GM23338 (cell line): Measurements from ENCODE around the gene MYDGF. TPM values are rescaled to one million over a fixed set of nuclear protein-coding genes. Genes with fewer than 3 reads are reported as not detected.

Experiments
- ATAC-seq: fragments of 200-7000 bp; cut with Tn5 transposase; 3 replicates; pipeline ENCODE4 v1.9.1; 2020
- DNase-seq: peaks from one replicate; pipeline ENCODE4 v3.0.0-alpha.2; 2015; ENCODE audit warnings: low spot score
- H2AFZ ChIP-seq: fragments of 200-600 bp; sonication (generic); 2 replicates; pipeline ENCODE4 v1.8.0; 2016; ENCODE audit warnings: antibody characterized with exemption, mild to moderate bottlenecking, moderate library complexity
- H3F3A ChIP-seq: fragments of 200-600 bp; sonication (generic); replicated peaks from 2 replicates; pipeline ENCODE4 v1.8.0; 2017; ENCODE audit warnings: antibody characterized with exemption, mixed run types, low read depth
- H3K27ac ChIP-seq: fragments of 200-600 bp; sonication (generic); 2 replicates; pipeline ENCODE4 v1.6.1; 2016; ENCODE audit warnings: low read depth
- H3K27me3 ChIP-seq: fragments of 200-600 bp; sonication (generic); 2 replicates; pipeline ENCODE4 v1.8.0; 2016; ENCODE audit warnings: mild to moderate bottlenecking, mixed run types, moderate library complexity; ENCODE audit not compliant: insufficient read depth
- H3K36me3 ChIP-seq: fragments of 200-600 bp; sonication (generic); 2 replicates; pipeline ENCODE4 v1.8.0; 2016; ENCODE audit warnings: mild to moderate bottlenecking; ENCODE audit not compliant: insufficient read depth
- H3K4me1 ChIP-seq: fragments of 200-600 bp; sonication (generic); 2 replicates; pipeline ENCODE4 v1.8.0; 2016; ENCODE audit warnings: mild to moderate bottlenecking, moderate library complexity; ENCODE audit not compliant: insufficient read depth
- H3K4me2 ChIP-seq: fragments of 200-600 bp; sonication (generic); 2 replicates; pipeline ENCODE4 v1.7.1; 2017; ENCODE audit warnings: mixed run types
- H3K4me3 ChIP-seq: fragments of 200-600 bp; sonication (generic); 2 replicates; pipeline ENCODE4 v1.6.1; 2016; ENCODE audit warnings: mixed run types
- H3K79me2 ChIP-seq: fragments of 200-600 bp; sonication (generic); replicated peaks from 2 replicates; pipeline ENCODE4 v1.8.0; 2017; ENCODE audit warnings: mild to moderate bottlenecking; ENCODE audit not compliant: insufficient read depth
- H3K9me2 ChIP-seq: fragments of 200-600 bp; sonication (generic); 2 replicates; pipeline ENCODE4 v1.8.0; 2017; ENCODE audit not compliant: insufficient read depth
- H4K20me1 ChIP-seq: fragments of 200-600 bp; sonication (generic); replicated peaks from 2 replicates; pipeline ENCODE4 v1.8.0; 2017; ENCODE audit warnings: mild to moderate bottlenecking; ENCODE audit not compliant: insufficient read depth
- H3K27ac Mint-ChIP-seq: 2 replicates; pipeline ENCODE4 v1.8.0; 2020; ENCODE audit warnings: inconsistent platforms, mild to moderate bottlenecking, moderate library complexity, mixed read lengths
- H3K27me3 Mint-ChIP-seq: 3 replicates; pipeline ENCODE4 v1.8.0; 2022; ENCODE audit warnings: low read depth, mild to moderate bottlenecking, moderate library complexity, mixed read lengths, inconsistent platforms; ENCODE audit not compliant: insufficient read depth, poor library complexity
- H3K36me3 Mint-ChIP-seq: 3 replicates; pipeline ENCODE4 v1.8.0; 2021; ENCODE audit warnings: low read depth, mild to moderate bottlenecking, inconsistent platforms, moderate library complexity, mixed read lengths
- H3K4me1 Mint-ChIP-seq: 3 replicates; pipeline ENCODE4 v1.8.0; 2020; ENCODE audit warnings: mild to moderate bottlenecking, inconsistent platforms, mixed read lengths
- H3K4me3 Mint-ChIP-seq: 3 replicates; pipeline ENCODE4 v1.8.0; 2021; ENCODE audit warnings: moderate library complexity, mild to moderate bottlenecking, inconsistent platforms, mixed read lengths
- H3K9me3 Mint-ChIP-seq: 3 replicates; pipeline ENCODE4 v1.8.0; 2020; ENCODE audit warnings: moderate library complexity, mild to moderate bottlenecking, inconsistent platforms, mixed read lengths
- CREB1 ChIP-seq: fragments of 250-450 bp; sonication (Bioruptor Pico); IDR thresholded peaks from 2 replicates; pipeline ENCODE4 v1.5.0; 2020; ENCODE audit warnings: low read depth, mild to moderate bottlenecking, moderate library complexity
- EZH2 ChIP-seq: fragments of 200-600 bp; sonication (generic); IDR thresholded peaks from one replicate; pipeline ENCODE4 v1.8.0; 2017; ENCODE audit warnings: antibody characterized with exemption, mild to moderate bottlenecking, low read depth; ENCODE audit not compliant: unreplicated experiment
- POLR2AphosphoS5 ChIP-seq: IDR thresholded peaks from 2 replicates; pipeline ENCODE4 v1.6.1; 2016; ENCODE audit warnings: antibody characterized with exemption, low read depth
- STAT1 ChIP-seq: IDR thresholded peaks from one replicate; pipeline ENCODE4 v1.6.1; 2016; ENCODE audit warnings: antibody characterized with exemption; ENCODE audit not compliant: unreplicated experiment
- ZNF114 ChIP-seq: fragments of 250-450 bp; sonication (Bioruptor Pico); IDR thresholded peaks from 2 replicates; pipeline ENCODE4 v1.5.0; 2020; ENCODE audit warnings: mild to moderate bottlenecking, moderate library complexity
- ZNF331 ChIP-seq: fragments of 250-450 bp; sonication (Bioruptor Pico); IDR thresholded peaks from 2 replicates; pipeline ENCODE4 v1.5.0; 2020; ENCODE audit warnings: low read depth, mild to moderate bottlenecking, moderate library complexity
- polyA plus RNA-seq: library from polyadenylated mRNA; unstranded; fragments of >200 nt; fragmentation: Nextera tagmentation; extraction: Ambion mirVana; gene quantifications from 2 replicates; pipeline ENCODE4 v1.2.1, GENCODE V29; 2016
- total RNA-seq: library from RNA; depleted of rRNA; stranded (reverse); fragments of >200 nt; shearing (Covaris generic); gene quantifications from 2 replicates; pipeline ENCODE4 v1.2.3, GENCODE V29; 2014
- TF ChIP-seq, protein P1 (sequence below): IDR thresholded peaks from 2 replicates; pipeline ENCODE4 v1.6.1; 2016; ENCODE audit warnings: antibody characterized with exemption
- TF ChIP-seq, protein P2 (sequence below), 2 experiments: fragments of 200-600 bp in 1 of 2; sonication (generic) in 1 of 2; conservative IDR thresholded peaks; 2 replicates each; pipeline versions ENCODE4 v1.5.1 to v1.6.1; 2016 to 2017; ENCODE audit warnings: antibody characterized with exemption in 2 of 2, low read depth in 2 of 2, mild to moderate bottlenecking in 2 of 2, moderate library complexity in 1 of 2

The MYDGF gene
- total and polyA plus RNA-seq, 2 experiments from 2014 or later, result 42.3 to 99.5 TPM

DNA sequence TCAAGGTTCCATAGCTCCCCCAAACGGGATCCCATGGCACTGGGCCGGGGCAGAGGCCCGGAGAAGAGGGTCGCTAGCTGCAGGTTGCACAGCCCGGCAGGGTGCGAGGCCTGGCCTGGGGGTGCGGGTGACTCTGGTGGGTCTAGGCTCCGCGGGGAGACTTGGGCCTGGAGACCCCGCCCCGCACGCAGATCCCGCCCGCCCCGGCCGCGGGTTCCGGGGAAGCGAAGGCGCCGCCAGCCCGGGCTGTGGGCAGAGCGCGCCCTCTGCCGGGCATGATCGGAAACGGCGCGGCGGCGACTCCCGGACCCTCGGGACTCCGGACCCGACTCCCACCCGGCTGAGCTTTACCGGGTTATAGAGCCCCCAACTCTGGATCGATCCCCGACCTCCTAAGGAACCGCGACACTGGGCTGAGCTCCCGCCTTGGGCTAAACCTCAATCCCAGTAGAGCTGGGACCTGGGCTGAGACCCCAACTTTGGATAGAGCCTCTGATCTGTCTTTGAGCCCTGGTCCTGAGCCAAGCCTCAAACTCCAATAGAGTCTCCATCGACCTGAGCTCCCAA lies 33.9 kb downstream of the MYDGF start:
- peak; percentile 79 for DNase-seq
- H3K4me1 Mint-ChIP-seq, result peaks cover 9% of the 10 kb centered on the region
- H3K4me3 Mint-ChIP-seq, result peak overlapping the region; percentile 75

DNA sequence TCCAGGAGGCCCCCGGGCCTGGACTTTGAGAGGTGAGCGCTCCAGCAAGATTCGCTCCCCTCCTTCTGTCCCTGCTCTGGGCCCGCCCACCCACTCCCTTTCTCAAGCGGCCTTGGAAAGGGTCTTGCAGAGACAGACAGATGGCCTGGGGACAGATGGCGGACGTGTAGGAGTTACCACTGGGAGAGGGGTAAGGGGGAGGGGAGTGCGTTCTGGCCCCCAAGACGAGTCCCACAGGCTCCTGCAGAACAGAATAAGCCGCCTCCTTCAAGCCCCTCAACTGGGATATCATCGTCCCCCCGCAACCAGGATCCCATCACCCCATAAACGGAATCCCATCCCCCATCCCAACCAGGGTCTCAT lies 34.4 kb downstream of the MYDGF start:
- Histone ChIP-seq H3K4me3 (peak overlapping the region; percentile 86), H4K20me1 (no peaks in the 10 kb centered on the region), H3K4me1 (peaks cover 5% of the 10 kb centered on the region; the same call in 1 of the 2 replicates), H3K79me2 (no peaks in the 10 kb centered on the region), H3F3A (peaks cover 11% of the 10 kb centered on the region), H3K27me3 (peaks cover 18% of the 10 kb centered on the region), H3K4me2 (peak overlapping the region; percentile 96), H3K36me3 (no peaks in the 10 kb centered on the region), H3K9me2 (no peaks in the 10 kb centered on the region), H3K27ac (no peak overlapping the region), H2AFZ (peak overlapping the region; percentile 97)
- H3K27ac Mint-ChIP-seq, result no peak overlapping the region
- no peaks in the 10 kb centered on the region; the same call in 2 of the 3 replicates for H3K9me3 Mint-ChIP-seq
- H3K27me3 Mint-ChIP-seq, result peaks cover 26% of the 10 kb centered on the region
- H3K4me3 Mint-ChIP-seq, result peak overlapping the region; percentile 75
- DNase-seq (peak; percentile 49), ATAC-seq (peak; percentile 1; the same call in 2 of the 3 replicates)
- H3K4me1 Mint-ChIP-seq, result peaks cover 9% of the 10 kb centered on the region
- H3K36me3 Mint-ChIP-seq, result no peaks in the 10 kb centered on the region; the same call in 2 of the 3 replicates
- TF ChIP-seq CREB1 (no peak), STAT1 (no peak), EZH2 (no peak), ZNF331 (CRISPR knock-in tag) (no peak), POLR2AphosphoS5 (no peak)
- TF ChIP-seq, protein P1, sequence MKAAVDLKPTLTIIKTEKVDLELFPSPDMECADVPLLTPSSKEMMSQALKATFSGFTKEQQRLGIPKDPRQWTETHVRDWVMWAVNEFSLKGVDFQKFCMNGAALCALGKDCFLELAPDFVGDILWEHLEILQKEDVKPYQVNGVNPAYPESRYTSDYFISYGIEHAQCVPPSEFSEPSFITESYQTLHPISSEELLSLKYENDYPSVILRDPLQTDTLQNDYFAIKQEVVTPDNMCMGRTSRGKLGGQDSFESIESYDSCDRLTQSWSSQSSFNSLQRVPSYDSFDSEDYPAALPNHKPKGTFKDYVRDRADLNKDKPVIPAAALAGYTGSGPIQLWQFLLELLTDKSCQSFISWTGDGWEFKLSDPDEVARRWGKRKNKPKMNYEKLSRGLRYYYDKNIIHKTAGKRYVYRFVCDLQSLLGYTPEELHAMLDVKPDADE, result no peak
- TF ChIP-seq, protein P2, sequence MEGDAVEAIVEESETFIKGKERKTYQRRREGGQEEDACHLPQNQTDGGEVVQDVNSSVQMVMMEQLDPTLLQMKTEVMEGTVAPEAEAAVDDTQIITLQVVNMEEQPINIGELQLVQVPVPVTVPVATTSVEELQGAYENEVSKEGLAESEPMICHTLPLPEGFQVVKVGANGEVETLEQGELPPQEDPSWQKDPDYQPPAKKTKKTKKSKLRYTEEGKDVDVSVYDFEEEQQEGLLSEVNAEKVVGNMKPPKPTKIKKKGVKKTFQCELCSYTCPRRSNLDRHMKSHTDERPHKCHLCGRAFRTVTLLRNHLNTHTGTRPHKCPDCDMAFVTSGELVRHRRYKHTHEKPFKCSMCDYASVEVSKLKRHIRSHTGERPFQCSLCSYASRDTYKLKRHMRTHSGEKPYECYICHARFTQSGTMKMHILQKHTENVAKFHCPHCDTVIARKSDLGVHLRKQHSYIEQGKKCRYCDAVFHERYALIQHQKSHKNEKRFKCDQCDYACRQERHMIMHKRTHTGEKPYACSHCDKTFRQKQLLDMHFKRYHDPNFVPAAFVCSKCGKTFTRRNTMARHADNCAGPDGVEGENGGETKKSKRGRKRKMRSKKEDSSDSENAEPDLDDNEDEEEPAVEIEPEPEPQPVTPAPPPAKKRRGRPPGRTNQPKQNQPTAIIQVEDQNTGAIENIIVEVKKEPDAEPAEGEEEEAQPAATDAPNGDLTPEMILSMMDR (conservative IDR thresholded peaks at IDR 0.05; ENCODE audit: low read depth in 2 of 2), result no peak

More for the DNA sequence above, 33.9 kb downstream of the MYDGF start:
- Histone ChIP-seq H3K79me2 (no peaks in the 10 kb centered on the region), H3K27ac (no peak overlapping the region), H3F3A (peaks cover 11% of the 10 kb centered on the region), H2AFZ (peak overlapping the region; percentile 97), H3K4me3 (peak overlapping the region; percentile 86), H3K4me2 (peak overlapping the region; percentile 96), H3K9me2 (no peaks in the 10 kb centered on the region), H3K27me3 (peaks cover 18% of the 10 kb centered on the region), H4K20me1 (no peaks in the 10 kb centered on the region), H3K4me1 (peaks cover 5% of the 10 kb centered on the region; the same call in 1 of the 2 replicates), H3K36me3 (no peaks in the 10 kb centered on the region)
- no peak overlapping the region for H3K27ac Mint-ChIP-seq
- peak; percentile 60 for ATAC-seq
- no peaks in the 10 kb centered on the region; the same call in 2 of the 3 replicates for H3K9me3 Mint-ChIP-seq
- TF ChIP-seq ZNF114 (CRISPR knock-in tag) (no peak), POLR2AphosphoS5 (peak; percentile 52; the same call in 1 of the 2 replicates), EZH2 (no peak)
- TF ChIP-seq, protein P2 (conservative IDR thresholded peaks at IDR 0.05; ENCODE audit: low read depth in 2 of 2), result peak; percentile 66 to 88
- H3K27me3 Mint-ChIP-seq, result peaks cover 27% of the 10 kb centered on the region
- H3K36me3 Mint-ChIP-seq, result no peaks in the 10 kb centered on the region; the same call in 2 of the 3 replicates
